ENCODE measurements around the gene TEDC1.
A peak's percentile ranks its signal among the peaks of the same experiment; 100 is the strongest.

TEDC1 gene

GRCh38 chr14:105474483-105475268 lies 16.4 kb upstream of the TEDC1 start, which contains the start of gene CRIP2:
CRIP2 (plus strand) TSS chr14:105474821; CDS start chr14:105474863, 42 bp downstream.
- DNase-seq = no peak

GRCh38 chr14:105475269-105476096 lies 15.6 kb upstream of the TEDC1 start:
- no peak for DNase-seq

- DNase-seq = no peak
These were observed 14.8 kb upstream of the TEDC1 start for GRCh38 chr14:105476097-105476830.

DNA sequence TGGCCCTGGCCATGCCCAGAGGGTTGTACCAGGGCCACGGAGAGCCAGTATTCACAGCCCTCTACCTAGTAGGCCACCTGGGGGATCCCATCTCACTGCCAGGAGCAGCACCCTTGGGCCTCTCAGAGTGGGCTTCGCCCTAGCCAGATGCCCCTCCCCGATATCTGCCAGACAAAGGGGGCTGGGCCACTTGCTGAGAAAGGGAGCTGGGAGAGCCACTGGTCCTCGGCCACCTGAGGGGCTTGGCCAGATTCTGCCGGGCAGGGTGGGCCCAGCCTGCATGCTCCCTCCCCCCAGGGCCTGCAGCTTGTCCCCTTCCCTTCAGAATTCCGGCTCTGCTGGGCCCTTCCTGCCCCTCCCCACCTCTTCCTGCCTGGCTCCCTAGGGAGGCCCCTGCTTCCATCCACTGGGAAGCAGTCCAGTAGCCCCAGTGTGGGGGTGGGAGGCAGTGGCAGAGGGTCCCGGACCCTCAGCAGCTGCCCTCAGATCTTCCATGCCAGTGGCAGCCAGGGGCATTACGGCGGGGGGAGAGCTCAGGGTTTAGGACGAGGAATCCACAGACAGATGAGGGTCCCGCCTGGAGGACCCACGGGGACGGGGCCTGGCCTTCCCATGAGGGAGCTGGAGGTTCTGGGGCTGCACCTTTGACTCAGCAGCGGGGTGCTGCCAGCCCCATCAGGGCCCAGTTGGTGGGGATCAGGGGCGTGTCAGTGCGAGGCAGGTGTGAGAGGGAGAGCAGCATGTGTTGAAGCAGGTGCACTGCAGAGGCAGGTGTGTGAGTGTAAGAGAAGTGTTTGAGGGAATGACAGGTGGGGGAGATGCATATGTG lies 14.0 kb upstream of the TEDC1 start:
- DNase-seq = no peak

DNA sequence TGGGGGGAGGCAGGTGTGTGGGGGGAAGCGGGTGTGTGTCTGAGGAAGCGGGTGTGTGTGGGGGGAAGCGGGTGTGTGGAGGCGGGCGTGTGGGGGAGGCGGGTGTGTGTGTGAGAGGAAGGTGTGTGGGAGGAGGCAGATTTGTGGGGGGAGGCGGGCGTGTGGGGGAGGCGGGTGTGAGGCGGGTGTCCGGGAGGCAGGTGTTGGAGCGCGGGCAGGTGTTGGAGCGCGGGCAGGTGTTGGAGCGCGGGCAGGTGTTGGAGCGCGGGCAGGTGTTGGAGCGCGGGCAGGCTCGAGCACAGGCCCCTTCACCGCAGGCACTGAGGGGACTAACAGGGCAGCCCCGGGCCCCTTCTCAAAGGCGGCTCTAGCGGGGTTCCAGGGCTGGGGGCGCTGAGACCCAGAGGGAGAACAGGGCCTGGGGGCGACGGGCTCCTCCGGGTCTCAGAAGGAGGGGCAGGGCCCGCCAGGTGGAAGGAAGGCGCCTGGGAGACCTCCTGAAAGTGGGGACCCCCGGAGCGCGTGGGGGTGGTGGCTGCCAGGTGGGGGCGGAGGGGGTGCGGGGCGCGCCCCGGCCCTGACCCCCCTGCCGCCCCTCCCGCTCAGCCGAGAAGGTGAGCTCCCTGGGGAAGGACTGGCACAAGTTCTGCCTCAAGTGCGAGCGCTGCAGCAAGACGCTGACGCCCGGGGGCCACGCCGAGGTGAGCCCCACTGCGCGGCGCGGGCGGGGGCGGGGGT lies 13.2 kb upstream of the TEDC1 start:
- no peak for DNase-seq

- DNase-seq = no peak
These were observed 12.4 kb upstream of the TEDC1 start for GRCh38 chr14:105478398-105479251.

DNA sequence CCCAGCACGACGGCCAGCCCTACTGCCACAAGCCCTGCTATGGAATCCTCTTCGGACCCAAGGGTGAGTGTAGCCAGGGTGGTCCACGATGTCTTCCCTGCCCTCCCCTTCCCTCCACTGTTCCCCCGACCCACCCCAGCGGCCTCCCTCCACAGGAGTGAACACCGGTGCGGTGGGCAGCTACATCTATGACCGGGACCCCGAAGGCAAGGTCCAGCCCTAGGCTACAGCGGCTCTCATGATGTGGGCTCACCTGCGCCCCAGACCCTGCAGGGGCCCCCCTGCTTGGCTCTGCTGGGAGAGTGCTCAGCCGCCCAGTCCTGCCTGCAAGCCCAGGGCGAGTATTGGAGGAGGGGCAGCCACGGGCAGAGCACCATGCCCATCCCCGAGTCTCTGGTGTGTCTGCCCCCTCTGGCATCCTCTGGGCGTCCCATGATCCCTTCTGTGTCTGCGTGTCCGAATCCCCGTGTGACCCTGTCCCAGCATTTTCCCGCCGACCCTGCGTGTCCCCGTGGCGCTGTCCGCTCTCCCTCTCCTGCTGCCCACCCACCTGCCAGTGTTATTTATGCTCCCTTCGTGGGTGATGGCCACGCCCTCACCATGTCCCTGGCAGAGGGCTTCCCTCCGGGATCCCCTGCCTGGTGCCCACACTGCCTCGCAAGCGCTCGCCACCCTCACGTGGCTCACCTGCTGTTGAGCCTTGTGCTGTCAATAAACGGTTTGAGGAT lies 11.5 kb upstream of the TEDC1 start:
- DNase-seq = no peak

DNA sequence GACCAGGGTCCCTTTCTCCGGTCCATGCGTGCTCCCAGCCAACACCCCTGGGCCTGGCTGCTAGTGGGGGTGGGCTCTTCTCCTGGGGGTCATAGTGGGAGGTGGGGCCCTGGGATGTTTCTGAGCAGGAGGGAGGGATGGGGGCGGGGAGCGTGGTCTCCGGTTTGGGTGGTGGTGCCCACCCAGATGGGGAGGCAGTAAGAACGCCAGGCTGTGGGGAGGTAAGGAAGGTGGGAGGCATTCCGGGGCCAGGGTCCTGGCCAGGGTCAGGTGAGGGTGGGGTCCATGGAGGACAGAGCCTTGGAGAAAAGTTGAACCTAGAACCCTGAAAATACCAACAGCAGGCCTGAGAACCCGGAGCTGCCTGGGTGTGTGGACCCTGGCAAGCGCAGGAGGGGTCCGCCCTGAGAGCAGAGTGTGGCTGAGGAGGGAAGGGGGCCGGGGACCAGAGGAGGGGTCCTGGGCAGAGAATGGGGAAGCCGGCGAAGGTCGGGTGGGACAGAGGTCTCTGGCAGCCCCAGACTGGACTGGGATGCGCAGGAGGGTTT lies 10.8 kb upstream of the TEDC1 start:
- no peak for DNase-seq

GRCh38 chr14:105480807-105481801 lies 9.9 kb upstream of the TEDC1 start:
- peak; percentile 88 for DNase-seq

DNA sequence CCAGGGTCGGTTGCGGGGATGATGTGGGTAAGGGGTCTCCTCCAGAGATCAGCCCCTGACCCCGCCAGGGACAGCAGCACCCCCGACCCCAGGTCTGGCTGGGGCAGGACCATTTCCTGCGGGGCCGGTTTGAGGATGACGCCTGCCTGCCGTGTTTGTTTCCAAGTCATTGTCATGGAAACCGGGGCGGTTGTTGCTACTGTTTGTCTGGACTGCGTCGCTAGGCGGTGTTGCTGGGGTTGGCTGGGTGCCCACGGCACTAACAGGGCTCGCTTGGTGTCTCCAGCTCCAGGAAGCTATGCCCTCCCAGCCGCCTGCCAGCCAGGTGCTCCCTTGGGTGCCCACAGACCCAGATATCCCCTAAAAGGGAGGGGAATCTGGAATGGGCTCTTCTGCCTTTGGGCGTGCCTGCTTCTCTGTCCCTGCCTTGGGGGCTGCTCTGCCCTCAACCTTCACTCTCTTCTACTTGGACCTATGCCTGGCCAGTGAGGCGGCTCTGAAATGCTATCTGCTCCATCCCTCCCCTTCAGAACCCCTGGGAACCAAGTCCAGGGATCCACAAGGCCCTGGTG lies 9.1 kb upstream of the TEDC1 start:
- DNase-seq = peak; percentile 74

DNA sequence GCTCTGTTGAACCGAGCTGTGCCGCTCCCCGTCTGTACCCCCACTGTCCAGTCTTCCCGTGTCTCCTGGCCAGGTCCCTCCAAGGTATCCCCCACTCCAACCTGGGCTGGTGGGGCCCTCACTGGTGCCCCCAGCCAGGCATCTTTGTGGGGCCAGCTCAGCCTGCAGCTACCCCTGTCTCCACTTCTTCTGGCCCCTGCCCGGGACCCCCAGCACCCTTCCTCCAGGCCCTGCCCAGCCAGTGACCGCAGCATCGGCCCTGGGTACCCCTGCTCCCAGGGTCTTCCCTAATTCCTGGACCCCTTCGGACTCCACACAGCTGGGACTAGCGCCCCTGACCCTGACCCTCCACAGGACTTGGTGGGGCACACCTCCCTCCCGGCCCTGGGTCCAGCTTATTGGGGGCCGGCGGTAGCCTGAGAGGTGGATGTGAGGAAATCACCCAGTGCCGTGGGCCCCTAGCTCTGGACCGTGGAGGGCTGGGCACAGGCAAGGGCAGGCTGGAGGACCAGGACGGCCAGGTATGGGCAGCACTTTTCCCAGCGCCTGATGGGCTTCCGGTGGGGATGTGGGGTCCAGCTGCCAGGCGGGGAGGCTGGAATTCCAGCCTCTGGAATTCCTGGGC lies 8.4 kb upstream of the TEDC1 start:
- no peak for DNase-seq

- no peak for DNase-seq
These were observed 7.6 kb upstream of the TEDC1 start for GRCh38 chr14:105483300-105484068.

DNA sequence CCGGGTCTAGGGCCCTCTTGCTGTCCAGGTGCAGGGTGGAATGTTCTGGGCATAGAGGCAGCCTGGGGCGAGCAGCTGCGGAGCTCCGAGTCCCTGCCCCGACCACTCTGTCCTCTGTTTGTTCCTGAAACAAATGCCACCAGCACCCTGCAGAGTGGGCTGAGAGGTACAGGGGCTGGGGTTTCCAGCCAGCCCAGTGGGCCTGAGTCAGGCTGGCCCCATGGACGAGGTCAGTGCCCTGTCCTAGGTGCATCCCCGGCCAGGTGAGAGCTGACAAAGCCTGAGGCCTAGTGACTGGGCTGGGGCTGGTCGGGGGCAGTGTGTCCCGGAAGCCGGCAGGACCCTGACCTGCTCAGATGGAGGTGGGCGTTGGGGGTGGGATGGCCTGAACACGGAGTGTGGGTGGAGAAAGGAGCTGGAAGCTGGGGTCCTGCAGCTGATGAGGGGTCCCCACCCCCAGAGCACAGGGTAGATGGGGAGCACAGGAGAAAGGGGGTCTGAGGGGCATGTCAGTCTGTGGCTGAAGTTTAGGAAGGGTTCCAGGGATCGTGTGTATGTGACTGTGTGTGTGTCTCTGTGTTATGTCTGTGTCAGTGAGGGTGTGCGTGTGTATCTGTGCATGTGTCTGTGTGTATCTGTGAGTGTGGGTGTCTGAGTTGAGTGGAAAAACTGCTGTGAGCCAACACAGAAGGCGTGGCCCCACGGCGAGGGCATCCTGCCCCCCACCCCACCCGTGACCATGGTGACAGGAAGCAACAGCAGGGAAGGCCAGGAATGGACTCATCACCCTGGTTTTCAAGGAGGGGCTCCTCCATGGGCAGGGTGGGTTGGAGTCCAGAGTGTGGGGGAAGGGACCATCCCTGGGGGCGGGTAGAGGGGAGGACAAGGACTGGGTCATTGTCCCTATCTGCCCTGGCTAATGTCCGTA lies 6.7 kb upstream of the TEDC1 start:
- no peak for DNase-seq

DNA sequence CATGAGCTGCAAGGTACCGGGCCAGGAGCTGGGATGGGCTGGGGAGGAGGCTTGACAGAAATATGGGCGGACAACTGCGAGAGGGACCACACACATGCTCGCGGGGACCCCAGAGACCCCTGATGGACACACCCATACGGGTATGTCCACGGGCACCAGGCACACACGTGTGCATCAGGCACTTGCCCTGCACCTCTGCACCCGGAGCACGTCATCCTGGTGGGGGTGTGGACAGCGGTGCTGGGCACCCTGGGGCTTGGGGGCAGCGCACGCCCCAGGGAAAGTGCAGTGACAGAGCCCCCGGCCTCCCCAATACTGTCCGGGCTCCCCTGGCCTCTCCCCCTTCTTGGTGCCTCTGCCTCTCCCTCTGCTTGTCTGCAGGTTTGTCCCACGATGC lies 6.1 kb upstream of the TEDC1 start:
- no peak for DNase-seq

DNA sequence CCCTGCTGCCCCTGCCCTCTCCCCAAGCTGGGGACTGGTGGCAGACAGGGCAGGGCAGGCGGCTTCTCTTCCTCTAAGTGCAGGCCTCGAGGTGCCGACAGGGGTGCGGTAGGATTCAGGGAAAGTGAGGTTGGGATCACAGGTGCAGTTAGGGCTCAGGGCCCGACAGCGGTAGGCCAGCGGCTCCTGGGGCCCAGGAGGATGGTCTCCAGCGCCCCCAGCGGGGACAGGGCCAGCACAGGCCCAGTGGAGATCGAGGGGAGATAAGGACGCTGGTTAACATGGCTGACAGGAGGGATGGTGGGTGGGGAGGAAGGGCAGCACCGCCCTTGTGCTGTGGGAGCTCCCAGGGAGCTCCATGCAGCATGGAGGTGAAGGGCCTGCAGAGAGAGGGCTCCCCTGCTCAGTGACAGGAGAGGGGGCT lies 5.3 kb upstream of the TEDC1 start:
- DNase-seq = no peak
